ENCODE measurements around the gene CPM. TPM values are rescaled to one million over a fixed set of nuclear protein-coding genes. Genes with fewer than 3 reads are reported as not detected.
A peak's percentile ranks its signal among the peaks of the same experiment; 100 is the strongest.

The CPM gene
- polyA plus RNA-seq, 3 donors, result 8.4 to 32.4 (median 26.2) TPM

- H3K4me1 Mint-ChIP-seq, result peaks cover 31% of the 10 kb centered on the region
- H3K4me3 Mint-ChIP-seq, result peak overlapping the region; percentile 95 to 96
- peak overlapping the region; percentile 98 for H3K9ac ChIP-seq (ENCODE audit: insufficient read depth, low read length, poor library complexity, severe bottlenecking)
- H2AFZ ChIP-seq (ENCODE audit: insufficient read depth, low read depth, low read length, poor library complexity, severe bottlenecking), result peak overlapping the region; percentile 99
- peaks cover 30 to 45% of the 10 kb centered on the region in 2 donors for H3K36me3 Mint-ChIP-seq
- H3K4me1 ChIP-seq (ENCODE audit: control insufficient read depth in 1 of 2, insufficient read depth in 2 of 2, low read length in 2 of 2), result peaks cover 14 to 22% of the 10 kb centered on the region in 2 donors
- H3K27ac ChIP-seq (ENCODE audit: low read depth in 1 of 2, low read length in 2 of 2), result peak overlapping the region; percentile 98
- no peaks in the 10 kb centered on the region for H3K9me3 ChIP-seq (replicated peaks in 1 of 2; ENCODE audit: control insufficient read depth in 1 of 2, insufficient read depth in 1 of 2, low read length in 2 of 2)
- intact Hi-C loops (cut with micrococcal nuclease), result loop anchor here in 1 of 2 donors (2.0 kb wide), 1 partner anchor 63 kb away; the partner anchor contains the start of gene SLC35E3
- peaks cover 0 to 6% (median 0%) of the 10 kb centered on the region in 7 donors for H3K9me3 Mint-ChIP-seq
- H3K36me3 ChIP-seq (replicated peaks in 1 of 2; ENCODE audit: control insufficient read depth in 1 of 2, insufficient read depth in 2 of 2, low read length in 2 of 2), result peaks cover 38 to 39% of the 10 kb centered on the region in 2 donors
- peak overlapping the region; percentile 95 to 98 (median 97) for H3K27ac Mint-ChIP-seq
- peaks cover 63% of the 10 kb centered on the region for H3K79me2 ChIP-seq (ENCODE audit: insufficient read depth, low read length)
- DNase-seq, result no peak
- H3K4me2 ChIP-seq (replicated peaks; ENCODE audit: extremely low read depth, low read length, poor library complexity, severe bottlenecking), result peak overlapping the region; percentile 69
- H3K27me3 Mint-ChIP-seq (ENCODE audit: low read depth in 3 of 3), result peaks cover 0 to 4% (median 0%) of the 10 kb centered on the region in 3 donors
- peak overlapping the region; percentile 87 to 98 (median 97) for H3K4me3 ChIP-seq (replicated peaks in 1 of 3; ENCODE audit: low read depth in 2 of 3, low read length in 3 of 3)
- 100% methylated on average over 1 of the region's 12 CpGs for WGBS (ENCODE audit: insufficient coverage)
- no peaks in the 10 kb centered on the region for H3K27me3 ChIP-seq (ENCODE audit: control insufficient read depth in 2 of 2, insufficient read depth in 2 of 2, low read length in 2 of 2)
- no peak for TF ChIP-seq CTCF (IDR thresholded peaks at IDR 0.05)
- peaks cover 46% of the 10 kb centered on the region for H4K20me1 ChIP-seq (ENCODE audit: insufficient read depth, low read length)
These were observed 123.6 kb downstream of the CPM start for GRCh38 chr12:68809190-68810026.

- intact Hi-C loops (cut with micrococcal nuclease), result loop anchor here in 1 of 2 donors (1.0 to 2.0 kb wide), 2 partner anchors 21 to 62 kb away; partner anchors contain the start of gene SLC35E3
- peak; percentile 41 for TF ChIP-seq CTCF (IDR thresholded peaks at IDR 0.05)
- Histone ChIP-seq H3K79me2 (ENCODE audit: insufficient read depth, low read length) (peaks cover 57% of the 10 kb centered on the region), H3K4me1 (ENCODE audit: control insufficient read depth in 1 of 2, insufficient read depth in 2 of 2, low read length in 2 of 2) (peaks cover 14 to 22% of the 10 kb centered on the region in 2 donors), H4K20me1 (ENCODE audit: insufficient read depth, low read length) (peaks cover 40% of the 10 kb centered on the region), H2AFZ (ENCODE audit: insufficient read depth, low read depth, low read length, poor library complexity, severe bottlenecking) (peak overlapping the region; percentile 99), H3K4me2 (replicated peaks; ENCODE audit: extremely low read depth, low read length, poor library complexity, severe bottlenecking) (peak overlapping the region; percentile 69), H3K9ac (ENCODE audit: insufficient read depth, low read length, poor library complexity, severe bottlenecking) (peak overlapping the region; percentile 98), H3K4me3 (replicated peaks in 1 of 3; ENCODE audit: low read depth in 2 of 3, low read length in 3 of 3) (peak overlapping the region; percentile 87 to 98 (median 97)), H3K27me3 (ENCODE audit: control insufficient read depth in 2 of 2, insufficient read depth in 2 of 2, low read length in 2 of 2) (no peaks in the 10 kb centered on the region), H3K27ac (ENCODE audit: low read depth in 1 of 2, low read length in 2 of 2) (peak overlapping the region; percentile 98), H3K36me3 (replicated peaks in 1 of 2; ENCODE audit: control insufficient read depth in 1 of 2, insufficient read depth in 2 of 2, low read length in 2 of 2) (peaks cover 30 to 31% of the 10 kb centered on the region in 2 donors), H3K9me3 (replicated peaks in 1 of 2; ENCODE audit: control insufficient read depth in 1 of 2, insufficient read depth in 1 of 2, low read length in 2 of 2) (no peaks in the 10 kb centered on the region)
- peaks cover 24 to 40% of the 10 kb centered on the region in 2 donors for H3K36me3 Mint-ChIP-seq
- peaks cover 0 to 6% (median 0%) of the 10 kb centered on the region in 7 donors for H3K9me3 Mint-ChIP-seq
- H3K4me3 Mint-ChIP-seq, result peak overlapping the region; percentile 95 to 96
- H3K27me3 Mint-ChIP-seq (ENCODE audit: low read depth in 3 of 3), result peaks cover 0 to 4% (median 0%) of the 10 kb centered on the region in 3 donors
- peak; percentile 58 to 76 (median 71) for DNase-seq
- 0% methylated on average over 45 of the region's 61 CpGs for WGBS (ENCODE audit: insufficient coverage)
- peaks cover 29% of the 10 kb centered on the region for H3K4me1 Mint-ChIP-seq
- peak overlapping the region; percentile 95 to 98 (median 97) for H3K27ac Mint-ChIP-seq
These were observed 124.4 kb downstream of the CPM start for GRCh38 chr12:68808388-68809189.
